C4-2B (cell line): ENCODE measurements around the gene FOXP1.

Experiments used
- H3K27ac ChIP-seq: fragments of 450-650 bp; 2 replicates; pipeline ENCODE4 v1.5.1; 2017
- ZFX ChIP-seq: fragments of 450-650 bp; IDR thresholded peaks from 2 replicates; pipeline ENCODE4 v1.6.1; 2017
- TF ChIP-seq, protein P1 (sequence below): fragments of 450-650 bp; conservative IDR thresholded peaks from 2 replicates; pipeline ENCODE4 v1.5.1; 2017; ENCODE audit warnings: mild to moderate bottlenecking

Gene FOXP1

DNA sequence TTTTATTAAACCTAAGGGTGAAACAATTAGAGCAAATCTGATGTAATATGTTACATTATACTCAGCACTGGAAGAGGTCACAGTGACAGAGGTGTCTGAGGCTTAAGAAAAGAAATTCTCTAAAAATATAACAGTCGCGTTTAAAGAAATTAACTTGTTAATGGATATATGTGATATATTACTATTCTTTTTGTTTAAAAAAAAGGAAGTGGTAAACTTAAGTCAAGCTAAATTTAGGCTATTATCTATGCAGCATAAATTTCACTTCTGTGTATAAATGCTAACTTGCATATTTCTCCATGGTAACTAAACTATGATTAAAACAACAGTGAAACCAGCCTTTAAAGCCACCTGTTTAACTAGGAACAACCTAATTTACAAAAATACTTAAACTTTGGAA lies 191.3 kb downstream of the FOXP1 start:
- no peak for TF ChIP-seq ZFX
- TF ChIP-seq, protein P1, sequence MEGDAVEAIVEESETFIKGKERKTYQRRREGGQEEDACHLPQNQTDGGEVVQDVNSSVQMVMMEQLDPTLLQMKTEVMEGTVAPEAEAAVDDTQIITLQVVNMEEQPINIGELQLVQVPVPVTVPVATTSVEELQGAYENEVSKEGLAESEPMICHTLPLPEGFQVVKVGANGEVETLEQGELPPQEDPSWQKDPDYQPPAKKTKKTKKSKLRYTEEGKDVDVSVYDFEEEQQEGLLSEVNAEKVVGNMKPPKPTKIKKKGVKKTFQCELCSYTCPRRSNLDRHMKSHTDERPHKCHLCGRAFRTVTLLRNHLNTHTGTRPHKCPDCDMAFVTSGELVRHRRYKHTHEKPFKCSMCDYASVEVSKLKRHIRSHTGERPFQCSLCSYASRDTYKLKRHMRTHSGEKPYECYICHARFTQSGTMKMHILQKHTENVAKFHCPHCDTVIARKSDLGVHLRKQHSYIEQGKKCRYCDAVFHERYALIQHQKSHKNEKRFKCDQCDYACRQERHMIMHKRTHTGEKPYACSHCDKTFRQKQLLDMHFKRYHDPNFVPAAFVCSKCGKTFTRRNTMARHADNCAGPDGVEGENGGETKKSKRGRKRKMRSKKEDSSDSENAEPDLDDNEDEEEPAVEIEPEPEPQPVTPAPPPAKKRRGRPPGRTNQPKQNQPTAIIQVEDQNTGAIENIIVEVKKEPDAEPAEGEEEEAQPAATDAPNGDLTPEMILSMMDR = no peak
- H3K27ac ChIP-seq = no peak overlapping the region

DNA sequence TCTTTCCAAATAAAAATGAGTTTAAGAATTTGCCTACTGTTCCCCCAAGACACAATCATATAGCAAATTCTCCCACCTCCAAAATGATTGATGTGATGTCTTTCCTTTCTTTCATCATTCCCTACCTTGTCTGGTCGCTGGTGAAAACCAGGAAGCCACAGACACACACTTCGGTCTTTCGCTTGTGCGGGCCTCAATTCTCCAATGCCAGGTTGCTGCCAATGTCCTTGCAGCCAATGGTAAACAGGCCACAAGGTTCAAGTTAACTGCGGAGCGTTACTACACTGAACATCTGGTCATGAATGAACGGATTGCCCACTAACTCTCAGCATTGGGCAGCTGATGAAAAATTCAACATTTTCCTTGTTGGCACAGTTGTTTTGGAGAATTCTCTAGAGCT lies 192.2 kb downstream of the FOXP1 start:
- no peak overlapping the region for H3K27ac ChIP-seq
- TF ChIP-seq, protein P1 = no peak
- TF ChIP-seq ZFX = no peak

DNA sequence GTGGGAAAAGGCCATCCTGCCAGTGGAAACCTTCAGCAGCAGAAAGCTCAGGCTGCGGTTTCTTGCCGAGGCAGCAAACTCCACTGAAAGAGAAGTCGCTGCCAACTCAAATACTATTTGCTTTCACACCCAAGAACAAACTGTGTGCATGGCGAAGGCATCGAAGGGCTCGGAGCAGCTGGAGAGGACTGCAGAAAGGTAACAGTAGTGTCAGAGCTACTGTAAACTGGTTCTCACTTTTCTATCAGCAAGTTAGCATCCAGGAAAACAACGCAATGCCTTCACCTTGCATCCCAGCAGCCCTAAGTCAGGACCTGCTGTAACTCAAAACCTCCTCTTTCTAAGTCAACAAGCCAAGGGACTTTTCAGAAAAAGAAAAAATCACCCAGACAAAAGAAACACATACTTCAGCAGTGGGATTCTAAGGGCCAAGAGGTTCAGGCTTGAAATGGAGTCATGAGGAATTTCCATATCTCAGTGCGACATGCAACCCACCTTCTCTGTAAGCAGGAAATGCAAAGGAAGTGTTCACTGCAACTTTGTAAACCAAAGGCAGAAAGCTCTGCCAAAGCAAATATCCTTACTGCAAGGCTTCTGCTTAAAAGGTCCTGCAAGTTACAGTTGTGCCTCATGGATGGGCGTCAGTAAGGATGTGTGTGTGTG lies 193.5 kb downstream of the FOXP1 start:
- H3K27ac ChIP-seq = peak overlapping the region; percentile 59; the same call in 1 of the 2 replicates
- TF ChIP-seq, protein P1 = no peak
- no peak for TF ChIP-seq ZFX

DNA sequence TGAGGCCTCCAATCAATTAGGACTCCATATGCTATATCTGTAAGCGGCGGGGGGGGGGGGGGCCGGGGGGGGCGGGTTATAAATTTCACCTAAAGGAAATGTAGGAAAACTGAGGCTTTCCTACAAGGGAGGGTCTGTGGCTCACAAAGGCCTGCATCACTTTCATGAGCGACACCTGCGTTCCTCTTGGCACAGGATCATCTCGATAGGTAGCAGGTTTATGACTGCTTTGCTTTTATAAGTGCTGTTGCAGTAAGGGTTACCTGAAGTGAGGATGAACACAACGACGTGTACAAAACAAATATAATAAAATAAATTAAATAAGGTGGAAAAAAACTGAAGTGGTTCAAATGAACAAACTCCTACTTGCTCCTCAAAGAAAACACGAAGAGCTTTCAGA lies 194.3 kb downstream of the FOXP1 start:
- no peak overlapping the region for H3K27ac ChIP-seq
- TF ChIP-seq, protein P1 = no peak
- no peak for TF ChIP-seq ZFX

DNA sequence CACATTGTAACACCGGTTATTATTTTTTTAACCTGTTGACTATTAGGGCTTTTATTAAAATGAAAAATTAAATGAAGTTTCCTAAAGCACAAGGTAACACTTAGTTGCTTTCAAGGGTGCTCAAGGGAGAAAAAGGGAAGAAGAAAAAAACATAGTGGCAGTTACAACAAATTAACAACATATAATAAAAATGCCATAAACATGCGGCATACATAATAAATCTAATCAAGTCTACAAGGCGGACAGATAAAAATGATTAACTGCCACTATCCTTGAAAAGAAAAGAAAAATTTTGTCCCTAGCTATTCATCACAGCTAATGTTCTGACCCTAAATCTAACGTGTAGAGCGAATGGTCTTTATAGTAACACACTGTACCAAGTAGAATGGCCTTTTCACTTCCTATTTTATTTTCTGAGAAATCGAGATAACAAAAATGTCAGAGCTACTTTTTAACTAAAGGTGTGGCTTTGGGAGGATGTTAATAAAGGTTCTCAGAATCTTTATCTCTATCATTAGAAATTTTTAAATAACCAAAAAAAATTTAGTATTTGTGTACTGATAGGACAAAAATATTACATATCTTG lies 194.9 kb downstream of the FOXP1 start:
- no peak overlapping the region for H3K27ac ChIP-seq
- TF ChIP-seq ZFX = no peak
- TF ChIP-seq, protein P1 = no peak

DNA sequence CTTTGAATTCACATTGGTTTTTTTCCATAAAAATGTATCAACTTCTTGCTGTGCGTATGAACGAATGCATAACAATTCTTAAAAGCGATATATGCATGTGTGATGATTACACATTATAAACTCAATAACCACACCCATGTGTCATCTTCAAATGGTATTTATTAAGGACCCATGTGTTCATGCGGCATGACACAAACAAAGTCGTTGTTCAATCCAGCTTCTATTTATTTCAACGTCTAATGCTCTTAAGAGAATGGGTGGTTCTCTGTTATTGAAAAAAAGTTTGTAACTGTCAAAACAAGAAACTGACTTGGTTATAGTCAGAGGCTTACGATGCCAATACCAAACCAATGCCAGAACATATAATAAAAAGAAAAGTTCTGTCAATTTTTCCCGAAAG lies 195.9 kb downstream of the FOXP1 start:
- TF ChIP-seq, protein P1 = no peak
- no peak for TF ChIP-seq ZFX

DNA sequence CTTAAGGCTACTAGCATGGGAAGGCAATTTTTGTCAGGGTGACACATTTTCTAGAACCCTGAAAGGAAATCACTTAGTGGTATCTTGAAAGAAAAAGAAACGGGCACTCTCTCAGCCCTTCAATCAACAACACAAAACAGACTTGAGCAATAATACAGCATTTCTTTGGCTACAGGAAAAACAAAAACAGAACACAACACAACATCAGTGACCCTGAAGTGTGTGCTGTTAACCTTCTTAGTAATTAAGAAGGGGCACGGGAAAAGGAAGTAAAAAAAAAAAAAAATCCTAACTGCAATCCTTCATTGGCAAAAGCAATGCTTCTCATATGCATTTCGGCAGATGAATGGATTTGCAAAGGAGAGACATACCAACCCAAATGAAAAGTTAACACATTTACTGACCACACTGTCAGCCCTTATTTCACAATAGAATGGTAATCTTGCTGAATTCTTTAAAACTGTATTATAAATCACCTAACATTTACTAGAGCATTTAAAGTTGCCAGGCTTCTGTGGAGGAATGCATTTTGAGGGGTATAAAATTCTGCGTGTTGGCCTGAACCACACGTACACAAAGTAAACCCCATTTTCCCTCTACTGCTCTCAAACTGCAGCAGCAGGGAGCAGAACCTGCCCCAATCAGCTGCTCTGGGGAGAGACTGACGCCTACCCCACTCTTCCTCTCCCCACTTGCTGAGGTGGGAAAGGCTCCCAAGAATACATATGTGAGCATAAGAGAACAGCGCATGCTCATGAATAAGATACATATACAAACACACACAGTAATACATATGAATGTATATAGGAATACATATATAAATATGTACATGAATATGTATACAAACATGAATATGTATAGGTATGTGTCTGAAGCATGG lies 198.5 kb downstream of the FOXP1 start:
- TF ChIP-seq ZFX = no peak
- TF ChIP-seq, protein P1 = no peak
- H3K27ac ChIP-seq = no peak overlapping the region

More for the DNA sequence above, 195.9 kb downstream of the FOXP1 start:
- H3K27ac ChIP-seq = no peak overlapping the region
